GM21717 (cell line): Measurements from ENCODE around the gene SNAI3.

Experiments used
- ATAC-seq: cut with Tn5 transposase; IDR thresholded peaks from one replicate; pipeline ENCODE4 v1.9.1; 2021; ENCODE audit warnings: mild to moderate bottlenecking, moderate library complexity; ENCODE audit not compliant: unreplicated experiment

Gene SNAI3

DNA sequence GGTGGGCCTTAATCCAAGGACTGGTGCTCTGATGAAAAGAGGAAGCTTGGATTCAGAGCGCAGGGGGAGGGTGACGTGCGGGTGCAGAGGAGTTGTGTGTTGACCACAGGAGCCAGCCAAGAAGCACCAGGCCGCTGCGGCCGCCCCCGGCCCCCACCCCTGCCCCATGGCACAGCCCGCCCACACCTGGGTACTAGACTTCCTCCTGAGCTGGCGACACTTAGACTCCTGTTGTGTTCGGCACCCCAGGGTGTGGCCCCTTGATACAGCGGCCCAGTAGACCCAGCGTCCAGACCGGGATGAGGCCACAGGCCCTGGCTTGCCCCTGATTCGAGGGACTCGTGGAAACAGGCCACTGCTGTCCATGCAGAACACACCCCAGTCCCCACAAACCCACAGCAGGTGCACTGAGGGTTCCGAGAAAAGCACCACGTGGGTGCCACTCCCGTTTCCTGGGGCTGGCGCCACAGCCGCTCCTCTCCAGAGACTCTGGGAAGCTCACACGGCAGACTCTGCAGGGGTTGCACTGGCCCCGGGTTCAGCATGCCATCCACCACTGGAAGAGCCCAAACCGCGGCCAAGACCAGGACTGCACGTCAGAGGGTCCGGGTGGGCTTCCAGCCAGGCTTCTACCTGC lies 5.7 kb upstream of the SNAI3 start:
- ATAC-seq: no peak

DNA sequence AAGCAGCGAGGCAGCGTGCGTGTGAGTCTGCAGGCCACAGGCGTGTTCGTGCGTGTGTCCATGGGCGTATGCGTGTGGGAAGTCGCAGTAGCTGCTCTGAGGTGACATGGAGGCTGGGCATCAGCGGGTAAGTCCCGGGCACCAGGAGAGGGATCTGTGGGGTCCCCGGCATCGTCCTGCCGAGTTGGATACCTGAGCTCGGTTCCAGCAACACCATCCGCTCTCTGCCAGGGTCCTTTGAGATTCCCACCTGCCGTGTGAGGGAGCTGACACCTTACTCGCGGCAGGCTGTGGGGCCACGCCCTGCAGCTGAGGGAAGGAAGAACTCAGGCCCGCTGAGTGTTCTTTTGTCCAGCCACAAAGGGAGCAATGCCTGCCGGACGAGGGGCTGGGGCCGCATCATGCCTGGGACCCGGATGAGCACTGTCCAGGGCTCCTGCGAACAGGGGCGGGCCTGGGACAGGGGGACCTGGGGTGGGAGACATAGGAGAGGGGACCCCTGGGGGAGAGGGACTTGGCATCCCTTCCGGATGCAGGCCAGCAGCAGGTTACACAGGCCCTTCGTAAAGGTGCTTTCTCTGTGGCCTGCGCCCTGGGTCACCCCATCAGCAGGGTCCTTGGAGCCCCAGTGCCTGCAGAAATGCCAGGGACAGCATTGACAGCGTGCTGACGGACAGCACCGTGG lies 5.0 kb upstream of the SNAI3 start:
- no peak for ATAC-seq

DNA sequence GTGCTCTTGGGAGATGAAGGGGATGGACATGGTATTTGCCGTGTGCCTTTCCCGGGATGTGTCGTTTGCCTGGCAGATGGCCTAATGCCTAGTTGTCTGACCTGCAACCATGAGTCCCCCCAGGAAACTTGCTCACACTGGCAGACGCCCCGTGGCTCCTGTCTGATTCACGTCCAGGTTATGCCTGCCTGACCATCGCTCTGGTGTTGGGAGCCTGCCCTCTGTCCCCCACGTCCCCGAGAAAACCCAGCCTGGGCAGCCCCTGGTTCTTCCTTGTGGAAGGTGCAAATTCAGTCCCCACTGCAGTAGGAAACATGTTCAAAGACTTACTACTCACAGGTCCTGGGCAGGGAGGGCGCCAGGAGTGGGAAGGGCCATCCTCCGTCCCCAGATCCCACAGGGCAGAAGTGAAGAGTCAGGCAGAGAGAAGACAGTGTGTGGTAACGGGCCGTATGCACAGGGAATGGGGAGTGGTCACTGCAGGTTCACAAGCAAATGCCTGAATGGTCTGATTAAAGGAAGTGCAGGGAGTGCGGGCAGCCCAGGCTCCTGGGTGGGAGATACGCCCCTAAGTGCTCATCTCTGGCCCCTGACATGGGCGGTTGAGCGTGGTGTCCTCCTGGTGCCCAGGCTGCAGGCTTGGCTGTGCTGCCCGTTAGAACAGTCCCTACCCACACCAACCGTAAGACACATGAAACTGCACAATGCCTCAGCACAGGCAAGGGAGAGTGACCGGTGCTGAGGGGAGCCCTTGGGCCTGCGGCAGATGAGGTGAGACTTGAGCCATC lies 4.2 kb upstream of the SNAI3 start:
- no peak for ATAC-seq

DNA sequence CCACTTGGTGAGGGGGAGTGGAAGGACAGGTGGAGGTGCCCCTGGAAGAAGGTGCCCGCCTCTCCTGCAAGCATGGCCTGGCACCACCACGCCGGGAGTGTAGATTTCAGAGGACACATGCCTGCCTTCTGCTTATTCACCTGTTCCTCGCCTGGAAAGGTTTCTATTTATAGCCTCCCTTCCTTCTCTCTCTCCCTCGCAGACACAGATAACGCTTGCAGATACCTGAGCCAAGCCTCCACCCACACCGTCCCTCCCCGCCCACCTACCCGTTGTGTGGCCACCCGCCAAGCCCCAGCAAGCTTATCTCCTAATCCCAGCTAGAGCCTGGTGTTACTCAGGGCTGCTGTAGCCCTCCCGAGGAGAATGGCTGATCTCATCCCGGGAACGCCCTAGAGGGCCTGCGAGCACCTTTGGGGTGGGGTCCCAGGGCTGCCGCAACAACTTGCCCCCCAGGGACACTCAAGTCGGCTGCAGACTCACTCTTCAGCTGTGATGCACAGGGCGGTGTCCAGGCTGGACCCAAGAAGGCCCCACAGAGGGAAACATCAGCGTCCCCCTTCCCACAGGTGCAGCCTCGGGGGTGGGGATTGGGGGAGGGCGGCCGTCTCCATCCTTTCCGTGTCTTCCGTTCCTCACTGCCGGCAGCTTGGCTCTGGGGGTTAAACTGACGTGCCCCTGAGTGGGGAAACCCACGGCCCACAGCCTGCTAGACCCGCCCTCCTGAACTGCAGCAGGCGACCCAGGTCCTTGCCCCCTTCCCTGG lies 1.9 kb upstream of the SNAI3 start:
- no peak for ATAC-seq

DNA sequence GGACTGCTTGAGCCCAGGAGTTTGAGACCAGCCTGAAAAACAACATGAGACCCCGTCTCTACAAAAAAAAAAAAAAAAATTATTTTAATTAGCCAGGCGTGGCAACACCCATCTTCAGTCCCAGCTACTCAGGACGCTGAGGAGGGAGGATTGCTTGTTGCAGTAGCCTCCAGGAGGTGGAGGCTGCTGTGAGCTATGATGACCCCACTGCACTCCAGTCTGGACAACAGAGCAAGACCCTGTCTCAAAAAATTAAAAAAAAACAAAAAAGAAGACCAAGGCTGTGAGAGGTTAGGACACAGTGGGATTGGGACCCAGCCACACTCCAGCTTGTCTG lies 1.3 kb upstream of the SNAI3 start:
- no peak for ATAC-seq

- ATAC-seq: no peak
Observed at GRCh38 chr16:88687254-88687576, 908 bp upstream of the SNAI3 start.

DNA sequence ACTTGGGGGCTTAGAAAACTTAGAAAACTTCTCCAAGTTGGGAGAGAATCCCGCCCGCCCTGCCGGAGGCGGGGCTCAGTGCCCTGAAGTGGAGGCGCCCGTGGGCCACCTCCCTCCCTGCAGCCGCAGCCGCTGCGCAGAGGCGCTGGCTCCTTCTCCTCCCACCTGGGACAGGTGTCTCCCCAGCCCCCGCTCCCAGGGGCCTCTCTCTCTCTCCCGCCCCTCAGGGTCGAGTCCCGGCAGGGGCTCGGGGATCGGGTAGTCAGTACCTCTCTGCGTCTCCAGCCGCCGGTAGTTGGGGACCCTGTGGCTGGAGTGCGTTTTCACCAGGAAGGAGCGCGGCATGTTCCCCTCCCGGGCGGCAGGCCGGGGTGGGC lies 257 bp downstream of the SNAI3 start:
- ATAC-seq: peak; percentile 18

- no peak for ATAC-seq
Observed at GRCh38 chr16:88685156-88686061, 898 bp downstream of the SNAI3 start.

- ATAC-seq: no peak
Observed at GRCh38 chr16:88684569-88685155, 1.6 kb downstream of the SNAI3 start.

DNA sequence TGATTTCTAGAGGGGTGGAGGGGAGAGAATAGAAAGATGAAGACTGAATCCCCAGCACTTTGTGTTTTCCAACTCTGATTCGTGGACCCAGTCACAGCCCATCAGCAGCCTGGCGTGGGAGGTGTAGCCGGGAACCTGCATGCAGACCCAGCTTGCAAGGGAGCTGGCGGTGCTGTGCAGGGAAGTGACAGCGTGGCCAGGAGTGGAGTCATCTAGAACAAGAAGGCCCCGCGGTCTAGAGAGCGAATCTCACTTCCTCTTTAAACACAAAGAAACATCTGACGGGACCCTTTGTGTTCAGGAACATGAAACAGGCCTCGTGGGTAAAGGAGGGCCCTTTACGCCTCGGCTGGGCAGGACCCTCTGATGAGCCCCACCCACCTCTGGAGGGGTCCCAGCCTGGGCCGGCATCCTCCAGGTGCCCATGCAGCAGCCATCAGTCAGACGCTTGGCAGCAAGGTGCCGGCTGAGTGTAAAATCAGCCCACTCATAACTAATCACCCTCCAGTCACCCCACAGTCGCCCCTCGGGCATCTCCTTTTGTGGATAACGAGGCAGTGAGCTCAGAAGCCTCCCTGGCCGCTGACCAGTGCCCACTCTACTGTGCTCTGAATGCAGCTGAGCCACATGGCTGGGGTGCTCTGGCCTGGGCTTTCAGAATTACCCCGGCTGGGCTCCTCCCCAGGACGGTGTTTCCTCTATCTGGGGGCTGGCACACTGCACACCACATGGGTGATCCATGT lies 4.4 kb downstream of the SNAI3 start:
- ATAC-seq: peak; percentile 66

- peak; percentile 1 for ATAC-seq
Observed at GRCh38 chr16:88681084-88681680, 5.1 kb downstream of the SNAI3 start.

DNA sequence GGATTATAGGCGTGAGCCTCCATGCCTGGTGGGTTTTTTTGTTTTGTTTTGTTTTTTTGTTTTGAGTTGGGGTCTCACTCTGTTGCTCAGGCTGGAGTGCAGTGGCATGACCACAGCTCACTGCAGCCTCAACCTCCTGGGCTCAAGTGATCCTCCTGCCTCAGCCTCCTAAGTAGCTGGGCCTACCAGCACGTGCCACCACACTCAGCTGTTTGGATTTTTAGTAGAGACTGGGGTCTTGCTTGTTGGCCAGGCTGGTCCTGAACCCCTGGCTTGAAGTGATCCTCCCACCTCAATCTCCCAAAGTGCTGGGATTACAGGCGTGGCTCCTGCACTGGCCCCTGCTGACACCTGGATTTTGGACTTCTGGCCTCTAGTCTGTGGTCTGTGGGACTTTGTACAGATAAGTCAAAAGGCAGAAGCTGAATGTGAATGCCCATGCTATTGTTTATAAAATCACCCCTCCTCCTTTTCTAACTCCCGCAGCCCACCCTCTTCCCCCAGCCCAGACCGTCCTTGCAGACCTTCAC lies 5.7 kb downstream of the SNAI3 start:
- ATAC-seq: no peak

- ATAC-seq: no peak
Observed at GRCh38 chr16:88678224-88678979, 7.9 kb downstream of the SNAI3 start.

- ATAC-seq: no peak
Observed at GRCh38 chr16:88677721-88678120, 8.6 kb downstream of the SNAI3 start.

DNA sequence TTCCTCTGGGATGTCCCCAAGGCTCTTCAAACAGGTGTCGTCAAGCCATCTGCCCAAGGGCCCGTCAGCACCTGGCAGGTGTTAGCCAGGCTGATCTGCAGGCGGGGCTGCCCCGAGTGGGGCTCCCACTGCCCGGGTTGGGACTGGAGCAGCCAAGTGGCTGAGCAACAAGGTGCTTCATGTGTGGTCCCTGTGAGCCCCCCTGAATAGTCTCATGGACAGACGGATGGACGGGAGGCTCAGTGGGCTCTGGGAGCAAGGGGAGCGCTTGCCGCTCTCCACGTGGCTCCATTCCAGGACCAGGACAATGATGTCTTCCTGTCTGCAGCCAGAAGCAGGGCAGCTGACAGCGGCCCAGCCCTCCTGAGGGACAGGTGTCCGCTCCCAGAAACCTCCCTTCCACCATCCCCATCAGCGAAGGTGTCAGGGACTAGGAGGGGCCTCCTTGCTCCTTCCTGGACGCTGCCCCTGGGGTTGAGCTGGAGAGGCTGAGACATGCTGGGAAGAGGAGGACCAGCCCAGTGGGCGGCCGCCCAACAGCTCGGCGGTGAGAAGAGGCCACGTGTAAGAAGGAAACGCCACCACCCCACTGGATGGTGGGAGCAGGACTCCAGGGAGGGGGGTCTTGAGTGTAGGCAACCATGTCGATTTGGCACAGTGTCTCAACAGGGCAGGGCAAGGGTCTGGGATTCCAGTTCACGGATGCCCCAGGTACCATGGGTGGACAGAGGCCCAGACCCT lies 9.6 kb downstream of the SNAI3 start:
- no peak for ATAC-seq

- peak; percentile 53 for ATAC-seq
Observed at GRCh38 chr16:88673716-88674379, 12.5 kb downstream of the SNAI3 start.

DNA sequence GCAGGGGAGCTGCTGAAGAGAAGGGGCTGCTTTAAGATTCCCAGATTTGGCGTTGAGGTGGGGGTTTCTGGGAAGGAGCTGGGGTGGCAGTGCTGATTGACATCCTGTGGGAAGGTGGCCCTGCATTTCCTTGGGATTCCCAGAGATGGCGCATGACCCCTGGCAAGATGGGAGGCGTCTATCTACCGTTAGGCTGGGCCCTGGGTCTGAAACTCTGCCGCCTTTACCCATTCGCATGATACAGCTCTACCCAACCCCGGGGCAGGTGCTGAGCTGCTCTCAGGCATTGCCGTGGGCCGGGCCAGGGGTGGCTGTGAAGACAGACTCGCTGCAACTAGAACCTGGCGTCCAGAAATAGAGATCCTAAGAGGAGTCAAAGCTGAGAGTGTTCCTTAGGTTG lies 13.5 kb downstream of the SNAI3 start:
- ATAC-seq: no peak
